Adrenal gland (tissue), 5 donors: ENCODE data around the gene EIF2S3.

ENCODE experiments used
- CTCF ChIP-seq, 6 experiments: fragments of 450-650 bp in 4 of 6; fragments of 200-600 bp in 2 of 6; sonication (generic) in 1 of 6; IDR thresholded peaks; 1 replicate in 5 of 6; 2 replicates in 1 of 6; pipeline versions ENCODE4 v1.5.1 to v1.8.0; 2016 to 2021; ENCODE audit warnings: antibody characterized with exemption in 6 of 6, mild to moderate bottlenecking in 2 of 6, moderate library complexity in 1 of 6
- POLR2A ChIP-seq, 2 donors: fragments of 450-650 bp; IDR thresholded peaks; one replicate each; pipeline ENCODE4 v1.6.1; 2017; ENCODE audit warnings: antibody characterized with exemption in 2 of 2, mild to moderate bottlenecking in 2 of 2, moderate library complexity in 1 of 2
- donor health status: DM: no; HTN: no; CAD: no.

GRCh38 chrX:24023972-24024669 lies 30.6 kb upstream of the EIF2S3 start:
- TF ChIP-seq CTCF (IDR thresholded peaks at IDR 0.05), result no peak
- peak in 1 of 2 donors; percentile 10 for TF ChIP-seq POLR2A (IDR thresholded peaks at IDR 0.05)
